ENCODE measurements around the gene ACTL10. TPM values are rescaled to one million over a fixed set of nuclear protein-coding genes. Genes with fewer than 3 reads are reported as not detected.
"Not testable (repeated sequence)": the region's sequence is repeated elsewhere in the genome, so short reads cannot be mapped to it uniquely, and the experiment has no call there.

Gene ACTL10
- total RNA-seq = 1 to 10 TPM in 6 of 8 experiments, under 1 TPM in 2; 0.36 to 4.4 (median 1.6) TPM

DNA sequence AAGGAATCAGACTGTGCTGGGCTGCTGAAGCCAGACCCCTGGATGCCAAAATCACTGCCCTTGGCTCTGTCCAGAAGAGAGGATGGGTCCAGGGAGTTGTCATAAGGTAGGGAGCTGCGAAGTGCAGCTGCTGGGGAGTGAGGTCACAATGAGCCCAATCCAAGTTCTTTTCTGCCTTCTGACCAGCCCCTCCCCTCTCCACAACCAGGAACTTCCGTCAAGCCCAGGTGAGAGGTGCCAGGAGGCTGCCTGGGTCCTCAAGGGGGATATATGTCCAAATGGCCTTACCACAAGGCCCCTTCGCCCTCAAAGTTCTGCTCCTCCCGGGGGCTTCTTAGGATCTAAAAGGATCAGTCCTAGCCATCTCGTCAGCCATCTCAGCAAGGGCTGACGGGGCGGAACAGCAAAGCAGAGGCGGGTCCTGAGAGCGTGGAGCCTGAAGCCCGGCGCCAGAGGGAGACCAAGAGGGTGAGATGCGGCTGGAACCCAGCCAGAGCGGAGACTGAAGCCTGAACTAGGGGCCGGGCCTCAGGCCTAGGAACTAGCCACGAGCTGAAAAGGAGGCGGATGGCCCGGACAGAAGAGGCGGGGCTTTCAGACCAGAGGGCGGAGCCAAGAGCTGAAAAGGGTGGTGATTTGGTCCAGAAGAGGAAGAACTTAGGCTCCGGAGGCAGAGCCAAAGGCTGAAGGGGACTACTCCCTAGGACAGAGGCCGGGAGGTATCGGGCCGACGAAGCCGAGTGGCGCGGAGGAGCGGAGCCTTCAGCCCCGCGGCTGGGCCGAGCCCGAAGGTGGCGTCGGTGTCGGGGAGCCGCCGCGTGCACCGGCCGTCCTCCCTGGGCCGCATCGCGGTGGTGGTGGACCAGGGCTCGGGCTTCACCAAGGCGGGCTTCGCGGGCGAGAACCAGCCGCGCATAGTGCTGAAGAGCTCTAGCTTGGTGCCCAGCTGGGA, at the start of gene ACTL10:
ACTL10 (plus strand) TSS at position 651 of the 952 bp plus-strand sequence. CDS start 555 bp downstream, outside the sequence.
- peak within 1 kb of the TSS; percentile 15 to 35 (median 29) for H3K4me3 ChIP-seq
- WGBS, 10 experiments = 0 to 38% (median 3%) methylated on average over 1 to 11 of the region's 50 CpGs; no CpG with 5 or more reads in 2 of the 10 experiments
- in situ Hi-C loops (cut with MboI; ENCODE audit: low pct_unique_long_range_greater_than_20kb in 2 of 9, low sequenced_read_pairs in 9 of 9, unreplicated experiment in 9 of 9) = no loop called here
- H3K4me1 ChIP-seq (replicated peaks in 1 of 2) = peaks cover 14 to 29% of the 10 kb centered on the region in 2 donors
- peak within 1 kb of the TSS; percentile 57 to 64 for H3K27ac ChIP-seq
- ATAC-seq (replicated peaks in 6 of 8) = peak; percentile 63 to 76 (median 70)

GRCh38 chr20:33621717-33622400, 44.9 kb upstream of the ACTL10 start:
- no peaks in the 10 kb centered on the region for H3K4me1 ChIP-seq (replicated peaks in 1 of 2)
- in situ Hi-C loops (cut with MboI; ENCODE audit: low pct_unique_long_range_greater_than_20kb in 2 of 9, low sequenced_read_pairs in 9 of 9, unreplicated experiment in 9 of 9) = no loop called here
- ATAC-seq (replicated peaks in 6 of 8) = no peak
- H3K27ac ChIP-seq = no peak overlapping the region
- no peak overlapping the region for H3K4me3 ChIP-seq
- 85 to 100% (median 89%) methylated on average over 1 to 4 of the region's 4 CpGs; no CpG with 5 or more reads in 2 of the 10 experiments for WGBS, 10 experiments

DNA sequence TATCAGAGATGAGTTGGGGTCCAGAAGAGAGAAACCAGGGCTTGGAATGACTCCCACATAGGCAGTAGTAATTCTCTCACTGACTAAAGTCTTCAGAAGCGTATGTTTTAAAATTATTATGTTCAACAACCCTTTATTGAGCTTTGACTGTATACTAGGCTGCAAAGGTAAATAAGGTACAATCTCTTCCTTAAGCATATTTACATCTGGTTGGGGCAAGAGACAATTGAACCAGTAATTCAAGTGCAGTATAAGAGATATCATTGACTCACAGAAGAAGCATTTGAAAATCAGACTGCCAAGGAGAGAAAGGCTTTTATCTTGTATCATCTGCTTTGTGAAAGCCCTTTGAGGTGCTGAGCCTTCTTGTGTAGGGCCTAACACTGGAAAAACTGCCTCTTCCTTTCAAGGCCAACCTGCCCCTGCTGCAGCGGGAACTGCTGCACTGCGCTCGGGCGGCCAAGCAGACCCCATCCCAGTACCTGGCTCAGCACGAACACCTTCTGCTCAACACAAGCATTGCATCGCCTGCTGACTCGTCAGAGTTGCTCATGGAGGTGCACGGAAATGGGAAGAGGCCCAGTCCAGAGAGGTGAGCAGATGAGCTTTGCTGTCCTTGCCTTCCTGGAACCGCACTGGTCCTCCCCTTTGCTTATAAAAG, 43.9 kb upstream of the ACTL10 start:
- in situ Hi-C loops (cut with MboI; ENCODE audit: low pct_unique_long_range_greater_than_20kb in 2 of 9, low sequenced_read_pairs in 9 of 9, unreplicated experiment in 9 of 9) = no loop called here
- ATAC-seq (replicated peaks in 6 of 8) = no peak
- H3K27ac ChIP-seq = no peak overlapping the region
- 80 to 100% (median 95%) methylated on average over 1 to 10 of the region's 10 CpGs; no CpG with 5 or more reads in 3 of the 10 experiments for WGBS, 10 experiments
- H3K4me3 ChIP-seq = no peak overlapping the region
- no peaks in the 10 kb centered on the region for H3K4me1 ChIP-seq (replicated peaks in 1 of 2)

DNA sequence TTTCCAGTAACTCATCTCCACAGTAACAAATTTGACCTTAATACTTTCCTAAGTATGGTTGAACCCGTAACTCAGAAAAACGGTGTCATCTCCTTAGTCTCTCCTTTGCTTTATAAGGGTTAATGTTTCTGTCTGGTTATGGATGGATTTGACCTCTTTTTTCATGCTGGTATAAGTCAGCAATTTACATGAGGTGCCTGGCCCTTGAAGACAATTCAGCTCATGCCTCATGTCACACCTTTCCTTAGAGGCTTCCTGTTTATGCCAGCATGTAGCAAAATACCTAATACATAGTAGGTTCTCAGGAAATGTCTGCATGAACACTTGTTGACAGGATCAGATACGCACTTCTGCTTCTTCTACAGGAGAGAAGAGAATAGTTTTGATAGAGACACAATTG, 42.3 kb upstream of the ACTL10 start:
- in situ Hi-C loops (cut with MboI; ENCODE audit: low pct_unique_long_range_greater_than_20kb in 2 of 9, low sequenced_read_pairs in 9 of 9, unreplicated experiment in 9 of 9) = no loop called here
- Histone ChIP-seq H3K27ac (no peak overlapping the region), H3K4me3 (no peak overlapping the region), H3K4me1 (replicated peaks in 1 of 2) (no peaks in the 10 kb centered on the region)
- 80 to 100% (median 90%) methylated on average over 2 to 3 of the region's 3 CpGs; no CpG with 5 or more reads in 1 of the 10 experiments for WGBS, 10 experiments
- no peak for ATAC-seq (replicated peaks in 6 of 8)

DNA sequence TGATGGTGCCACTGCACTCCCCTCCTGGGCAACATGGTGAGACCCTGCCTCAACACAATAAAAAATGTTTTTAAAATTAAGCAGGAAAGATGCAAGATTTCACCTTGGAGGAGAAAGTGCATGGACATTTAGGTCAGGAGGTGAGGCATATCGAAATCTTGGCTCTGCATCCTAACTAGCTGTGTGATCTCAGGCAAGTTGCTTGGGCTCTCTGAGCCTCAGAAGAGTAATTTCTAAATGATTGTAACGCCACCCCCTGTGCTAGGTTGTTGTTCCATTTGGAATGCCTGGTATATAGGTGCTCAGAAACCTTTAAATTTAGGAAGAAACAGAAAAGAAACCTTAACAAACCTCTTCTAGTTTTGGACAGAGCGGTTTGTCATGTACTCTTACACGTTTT, 40.6 kb upstream of the ACTL10 start:
- Histone ChIP-seq H3K27ac (no peak overlapping the region), H3K4me1 (replicated peaks in 1 of 2) (no peaks in the 10 kb centered on the region), H3K4me3 (no peak overlapping the region)
- in situ Hi-C loops (cut with MboI; ENCODE audit: low pct_unique_long_range_greater_than_20kb in 2 of 9, low sequenced_read_pairs in 9 of 9, unreplicated experiment in 9 of 9) = no loop called here
- no peak for ATAC-seq (replicated peaks in 6 of 8)
- WGBS, 10 experiments = 83 to 100% (median 94%) methylated on average over 1 to 4 of the region's 4 CpGs; no CpG with 5 or more reads in 2 of the 10 experiments

GRCh38 chr20:33627577-33628216, 39.0 kb upstream of the ACTL10 start:
- Histone ChIP-seq H3K4me1 (replicated peaks in 1 of 2) (no peaks in the 10 kb centered on the region), H3K4me3 (no peak overlapping the region), H3K27ac (no peak overlapping the region)
- in situ Hi-C loops (cut with MboI; ENCODE audit: low pct_unique_long_range_greater_than_20kb in 2 of 9, low sequenced_read_pairs in 9 of 9, unreplicated experiment in 9 of 9) = no loop called here
- 90 to 100% (median 94%) methylated on average over 1 to 4 of the region's 4 CpGs for WGBS, 10 experiments
- no peak for ATAC-seq (replicated peaks in 6 of 8)

GRCh38 chr20:33629533-33629932, 37.2 kb upstream of the ACTL10 start:
- in situ Hi-C loops (cut with MboI; ENCODE audit: low pct_unique_long_range_greater_than_20kb in 2 of 9, low sequenced_read_pairs in 9 of 9, unreplicated experiment in 9 of 9) = no loop called here
- no peak overlapping the region for H3K27ac ChIP-seq
- no peak for ATAC-seq (replicated peaks in 6 of 8)
- no peaks in the 10 kb centered on the region for H3K4me1 ChIP-seq (replicated peaks in 1 of 2)
- 84 to 100% (median 94%) methylated on average over 1 to 10 of the region's 10 CpGs for WGBS, 10 experiments
- no peak overlapping the region for H3K4me3 ChIP-seq

GRCh38 chr20:33629979-33630378, 36.8 kb upstream of the ACTL10 start:
- ATAC-seq (replicated peaks in 6 of 8) = no peak
- 73 to 100% (median 87%) methylated on average over 1 to 5 of the region's 5 CpGs; no CpG with 5 or more reads in 3 of the 10 experiments for WGBS, 10 experiments
- H3K27ac ChIP-seq = no peak overlapping the region
- in situ Hi-C loops (cut with MboI; ENCODE audit: low pct_unique_long_range_greater_than_20kb in 2 of 9, low sequenced_read_pairs in 9 of 9, unreplicated experiment in 9 of 9) = no loop called here
- H3K4me1 ChIP-seq (replicated peaks in 1 of 2) = no peaks in the 10 kb centered on the region
- no peak overlapping the region for H3K4me3 ChIP-seq

DNA sequence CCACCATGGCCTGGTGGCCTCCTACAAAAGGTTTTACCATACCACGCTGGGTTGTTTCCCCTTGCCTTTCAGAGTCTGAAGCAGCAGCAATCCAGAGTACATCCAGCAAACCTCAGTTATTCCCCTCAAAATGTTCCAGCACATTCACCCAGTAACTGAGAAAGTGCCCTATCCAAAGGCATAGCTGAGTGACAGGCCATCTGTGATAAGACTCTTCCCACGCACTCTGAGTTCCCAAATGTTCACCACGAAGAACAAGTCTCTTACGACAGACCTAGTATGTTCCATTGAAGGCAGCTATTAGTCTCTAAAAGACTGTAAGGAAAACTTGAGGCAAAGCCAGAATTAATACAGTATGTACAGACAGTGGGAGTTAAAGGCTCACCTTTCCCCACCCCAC, 36.2 kb upstream of the ACTL10 start:
- no peak for ATAC-seq (replicated peaks in 6 of 8)
- no peaks in the 10 kb centered on the region for H3K4me1 ChIP-seq (replicated peaks in 1 of 2)
- no peak overlapping the region for H3K27ac ChIP-seq
- no peak overlapping the region for H3K4me3 ChIP-seq
- in situ Hi-C loops (cut with MboI; ENCODE audit: low pct_unique_long_range_greater_than_20kb in 2 of 9, low sequenced_read_pairs in 9 of 9, unreplicated experiment in 9 of 9) = no loop called here
- 78 to 100% (median 100%) methylated on average over 1 to 3 of the region's 4 CpGs; no CpG with 5 or more reads in 4 of the 10 experiments for WGBS, 10 experiments

- 50 to 92% (median 80%) methylated on average over 1 to 4 of the region's 4 CpGs; no CpG with 5 or more reads in 3 of the 10 experiments for WGBS, 10 experiments
- H3K4me1 ChIP-seq (replicated peaks in 1 of 2); H3K27ac ChIP-seq; in situ Hi-C loops (cut with MboI; ENCODE audit: low pct_unique_long_range_greater_than_20kb in 2 of 9, low sequenced_read_pairs in 9 of 9, unreplicated experiment in 9 of 9); H3K4me3 ChIP-seq; ATAC-seq (replicated peaks in 6 of 8): not testable (repeated sequence)
Measured at GRCh38 chr20:33631910-33632309, 34.8 kb upstream of the ACTL10 start.

DNA sequence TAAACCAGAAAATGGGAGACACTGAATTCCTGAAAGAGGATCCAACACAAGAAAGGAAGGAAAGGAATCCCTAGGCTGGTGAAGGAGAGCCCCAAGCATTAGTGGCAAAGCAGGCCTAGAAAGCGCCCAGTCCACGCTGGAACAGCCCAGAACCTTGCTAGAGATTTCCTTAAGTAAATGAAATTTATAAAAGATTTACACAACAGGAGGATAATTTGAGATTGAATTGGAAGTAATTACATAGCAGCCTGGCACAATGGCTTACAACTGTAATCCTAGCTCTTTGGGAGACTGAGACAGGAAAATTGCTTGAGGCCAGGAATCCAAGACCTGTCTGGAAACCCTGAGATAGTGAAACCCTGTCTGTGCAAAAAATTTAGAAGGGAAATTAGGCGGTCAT, 31.4 kb upstream of the ACTL10 start:
- in situ Hi-C loops (cut with MboI; ENCODE audit: low pct_unique_long_range_greater_than_20kb in 2 of 9, low sequenced_read_pairs in 9 of 9, unreplicated experiment in 9 of 9) = no loop called here
- WGBS, 10 experiments = 80 to 100% (median 98%) methylated on average over 1 to 3 of the region's 3 CpGs; no CpG with 5 or more reads in 2 of the 10 experiments
- H3K27ac ChIP-seq = no peak overlapping the region
- H3K4me3 ChIP-seq = no peak overlapping the region
- ATAC-seq (replicated peaks in 6 of 8) = no peak
- H3K4me1 ChIP-seq (replicated peaks in 1 of 2) = no peaks in the 10 kb centered on the region

GRCh38 chr20:33636776-33637175, 30.0 kb upstream of the ACTL10 start:
- 100% methylated on average over 1 of the region's 1 CpG; no CpG with 5 or more reads in 6 of the 10 experiments for WGBS, 10 experiments
- Histone ChIP-seq H3K4me3 (no peak overlapping the region), H3K4me1 (replicated peaks in 1 of 2) (no peaks in the 10 kb centered on the region), H3K27ac (no peak overlapping the region)
- in situ Hi-C loops (cut with MboI; ENCODE audit: low pct_unique_long_range_greater_than_20kb in 2 of 9, low sequenced_read_pairs in 9 of 9, unreplicated experiment in 9 of 9) = no loop called here
- no peak for ATAC-seq (replicated peaks in 6 of 8)

Data from motor neuron (in vitro differentiated cells).